ENCODE measurements around the gene COL9A3.

Gene COL9A3

DNA sequence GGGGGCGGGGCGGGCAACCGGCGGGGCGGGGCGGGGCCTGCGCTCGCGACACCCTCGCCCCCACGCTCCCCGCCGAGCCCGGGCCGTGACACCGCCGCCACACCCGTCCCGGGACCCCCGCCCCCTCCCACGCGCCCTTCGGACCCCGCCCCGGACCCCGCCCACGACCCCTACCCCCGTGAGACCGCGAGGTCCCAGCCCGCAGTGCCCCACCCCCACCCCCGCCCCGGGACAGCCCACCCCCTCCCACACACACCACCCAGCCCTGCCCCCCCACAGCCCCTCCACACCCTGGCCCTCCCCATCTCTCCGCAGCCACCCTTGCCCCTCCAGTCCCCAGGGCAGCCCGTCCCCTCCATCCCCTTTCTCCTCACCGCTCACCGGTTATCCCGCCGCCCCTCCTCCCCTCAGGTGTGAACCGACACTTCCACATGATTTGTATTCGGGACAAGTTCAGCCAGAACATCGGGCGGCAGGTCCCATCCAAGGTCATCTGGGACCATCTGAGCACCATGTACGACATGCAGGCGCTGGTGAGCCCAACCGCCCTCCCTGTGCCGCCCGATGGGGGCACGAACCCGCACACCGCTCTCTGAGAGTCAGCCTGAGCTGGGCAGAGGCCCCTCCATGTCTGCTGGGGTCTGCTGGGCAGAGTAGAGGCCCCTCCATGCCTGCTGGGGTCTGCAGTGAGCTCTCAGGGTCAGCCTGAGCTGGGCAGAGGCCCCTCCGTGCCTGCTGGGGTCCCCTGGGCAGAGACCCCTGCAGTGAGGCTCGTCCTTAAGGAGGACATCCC, 20.0 kb upstream of the COL9A3 start:
- no peak for DNase-seq (ENCODE audit: low read depth)

DNA sequence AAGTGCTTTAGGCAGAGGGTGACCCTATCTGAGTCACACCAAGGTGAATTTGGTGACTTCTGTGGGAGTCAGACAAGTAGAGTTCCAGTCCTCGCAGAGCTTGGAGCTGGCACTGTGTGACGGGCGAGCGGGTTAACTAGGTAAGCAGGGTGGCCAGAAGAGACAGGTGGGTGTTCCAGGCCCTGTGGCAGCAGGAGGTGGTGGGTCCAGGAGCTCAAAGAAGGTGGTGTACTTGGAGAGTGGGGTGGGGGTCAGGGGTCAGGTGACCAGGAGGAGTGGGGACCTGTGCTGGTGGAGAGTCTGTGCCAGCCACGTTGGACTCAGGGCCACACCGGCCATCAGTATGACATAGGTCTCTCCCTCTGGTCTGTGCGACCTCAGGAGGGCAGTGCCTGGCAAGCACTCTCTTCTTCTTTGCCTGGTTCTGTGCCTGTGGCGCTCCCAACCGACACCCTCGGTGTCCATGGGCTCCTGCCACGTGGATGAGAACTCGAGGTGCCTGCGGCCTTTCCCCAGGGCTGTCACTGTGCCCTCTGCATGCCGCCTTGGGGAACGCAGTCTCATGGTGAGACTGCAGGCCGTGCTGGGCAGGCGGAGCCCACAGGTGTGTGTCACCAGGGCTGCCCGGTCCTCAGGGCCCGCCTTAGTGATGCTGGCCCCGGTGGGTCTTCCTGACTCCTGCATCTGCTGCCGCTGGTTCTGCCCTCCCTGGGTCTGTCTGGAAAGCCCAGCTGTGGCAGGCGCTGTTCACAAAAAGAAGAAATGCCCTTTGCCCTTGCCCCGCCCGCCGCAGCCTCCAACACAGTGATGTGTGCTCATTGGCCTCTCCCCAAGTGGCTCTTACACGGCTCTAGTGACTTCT, 18.9 kb upstream of the COL9A3 start:
- no peak for DNase-seq (ENCODE audit: low read depth)

DNA sequence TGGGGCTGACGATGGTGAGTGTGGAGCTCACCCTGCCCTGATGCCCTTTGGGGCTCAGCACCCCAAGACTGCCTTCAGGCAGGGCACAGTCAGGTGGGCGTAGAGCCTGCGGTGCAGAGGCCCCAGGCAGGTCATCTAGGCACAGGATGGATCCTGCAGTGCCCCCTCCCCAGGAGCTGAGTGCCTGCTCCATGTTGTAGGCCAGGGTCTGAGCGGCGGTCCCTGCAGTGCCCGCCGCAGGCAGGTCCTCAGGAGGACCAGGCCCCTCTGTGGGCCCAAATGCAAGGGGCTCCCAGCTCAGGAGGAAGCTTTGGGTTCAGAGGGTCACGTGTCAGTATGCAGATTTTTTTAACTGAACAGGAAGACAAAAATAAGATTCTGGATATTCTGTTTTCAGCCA, 17.8 kb upstream of the COL9A3 start:
- no peak for DNase-seq (ENCODE audit: low read depth)

DNA sequence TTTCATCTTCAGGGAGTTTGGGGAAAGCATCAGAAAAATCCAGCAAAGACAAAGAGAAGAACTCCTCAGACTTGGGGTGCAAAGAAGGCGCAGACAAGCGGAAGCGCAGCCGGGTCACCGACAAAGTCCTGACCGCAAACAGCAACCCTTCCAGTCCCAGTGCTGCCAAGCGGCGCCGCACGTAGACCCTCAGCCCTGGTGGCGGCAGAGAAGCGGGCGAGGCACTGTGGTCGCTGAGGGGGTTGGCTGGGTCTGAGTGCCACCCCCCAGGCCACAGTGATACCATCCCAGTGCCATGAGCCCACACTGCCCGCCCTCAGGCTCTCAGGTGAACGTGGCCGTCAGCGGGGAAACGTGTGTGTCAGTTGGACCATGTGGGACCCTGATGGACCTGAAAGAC, 17.4 kb upstream of the COL9A3 start:
- no peak for DNase-seq (ENCODE audit: low read depth)

DNA sequence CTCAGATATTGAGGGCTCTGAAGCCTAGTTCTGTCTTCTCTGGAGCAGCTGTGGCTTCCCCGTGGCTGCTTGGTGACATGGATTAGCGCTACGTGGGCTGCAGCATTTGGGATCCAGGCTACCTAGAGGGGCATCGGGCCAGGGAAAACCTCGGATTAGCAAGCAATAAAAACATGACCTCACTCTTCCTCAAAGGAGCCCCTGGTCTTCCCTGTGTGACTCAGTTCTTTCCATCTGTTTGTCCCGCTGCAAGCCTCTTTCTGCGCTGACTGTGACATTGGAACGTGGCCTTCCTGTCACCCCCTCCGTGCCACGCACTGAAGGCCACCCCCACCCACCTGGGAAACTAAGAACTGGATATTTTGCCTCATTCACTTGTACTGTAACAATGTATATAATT, 17.0 kb upstream of the COL9A3 start:
- no peak for DNase-seq (ENCODE audit: low read depth)

DNA sequence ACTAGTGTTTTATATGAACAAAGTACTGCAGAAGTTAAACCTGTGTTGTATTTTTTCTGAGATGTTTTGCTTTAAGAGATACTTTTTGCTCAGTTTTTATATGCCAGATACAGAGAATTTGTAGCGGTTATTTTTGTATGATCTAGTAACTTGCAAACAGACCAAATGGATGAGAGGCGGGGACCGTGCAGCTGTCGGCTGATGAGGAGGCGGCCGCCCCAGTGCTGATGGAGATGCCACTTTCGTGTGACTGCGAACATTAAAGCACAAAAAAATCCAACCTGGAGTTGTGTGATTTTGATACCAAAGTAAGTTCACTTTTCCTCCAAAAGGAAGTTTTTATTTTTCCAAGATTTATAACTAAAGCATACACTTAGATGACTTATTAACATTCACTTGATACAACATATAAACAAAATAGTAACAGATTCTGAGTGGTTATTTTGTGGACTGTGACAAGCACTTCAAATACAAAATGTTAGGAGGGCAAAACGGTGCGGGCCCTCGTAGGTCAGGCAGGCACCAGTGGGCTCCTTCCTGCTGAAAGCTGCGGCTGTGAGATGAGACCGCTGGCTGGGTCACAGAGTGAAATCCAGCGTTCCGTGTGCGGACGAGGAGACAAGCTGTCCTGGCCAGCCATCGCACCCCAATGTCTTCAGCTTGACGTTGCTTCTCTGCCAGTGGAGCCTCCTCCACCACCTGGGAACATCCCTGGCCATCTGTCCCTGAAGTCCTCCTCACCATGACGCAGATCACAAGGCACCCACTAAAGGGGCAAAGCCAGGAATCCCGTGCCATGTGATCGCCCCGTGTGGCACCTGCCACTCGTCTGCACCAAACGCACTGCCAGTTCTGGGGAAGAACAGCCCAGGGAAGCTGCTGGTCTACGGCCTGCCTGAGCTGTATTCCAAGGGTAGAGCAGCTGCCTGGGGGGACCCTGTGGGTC, 16.3 kb upstream of the COL9A3 start:
- no peak for DNase-seq (ENCODE audit: low read depth)

DNA sequence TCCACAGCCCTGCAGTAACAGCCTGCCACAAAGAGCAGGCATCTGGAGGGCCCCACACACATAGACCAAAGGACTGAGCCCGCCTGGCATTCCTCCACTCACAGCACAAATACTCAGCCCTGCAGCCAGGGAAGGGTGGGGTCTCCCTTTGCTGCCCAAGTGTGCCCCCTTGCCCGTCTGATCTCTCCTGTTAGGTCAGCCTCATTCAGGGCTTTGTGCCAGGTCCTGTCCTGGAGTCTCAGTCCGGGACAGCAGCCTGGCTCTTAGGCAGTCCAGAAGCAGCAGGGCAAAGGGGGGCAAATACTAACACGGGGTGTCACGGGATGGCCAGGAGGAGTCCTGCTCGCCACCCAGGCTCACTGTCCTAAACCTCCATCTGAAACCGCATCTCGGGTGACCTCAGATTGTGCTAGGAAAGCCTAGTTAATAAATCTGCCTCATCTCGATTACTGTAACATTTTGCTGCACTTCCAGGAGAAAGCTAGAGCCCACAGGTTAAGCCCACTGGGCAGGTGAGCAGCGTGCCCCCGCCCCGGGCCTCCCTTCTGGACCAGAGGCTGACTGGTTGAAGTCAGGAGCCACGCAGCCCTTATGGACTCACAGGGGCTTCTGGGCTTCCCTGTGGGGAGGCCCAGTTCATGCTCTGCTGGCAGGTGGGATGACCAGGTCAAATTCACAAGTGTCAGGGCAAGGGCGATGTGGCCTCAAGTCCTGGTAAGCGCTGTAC, 15.4 kb upstream of the COL9A3 start:
- no peak for DNase-seq (ENCODE audit: low read depth)

DNA sequence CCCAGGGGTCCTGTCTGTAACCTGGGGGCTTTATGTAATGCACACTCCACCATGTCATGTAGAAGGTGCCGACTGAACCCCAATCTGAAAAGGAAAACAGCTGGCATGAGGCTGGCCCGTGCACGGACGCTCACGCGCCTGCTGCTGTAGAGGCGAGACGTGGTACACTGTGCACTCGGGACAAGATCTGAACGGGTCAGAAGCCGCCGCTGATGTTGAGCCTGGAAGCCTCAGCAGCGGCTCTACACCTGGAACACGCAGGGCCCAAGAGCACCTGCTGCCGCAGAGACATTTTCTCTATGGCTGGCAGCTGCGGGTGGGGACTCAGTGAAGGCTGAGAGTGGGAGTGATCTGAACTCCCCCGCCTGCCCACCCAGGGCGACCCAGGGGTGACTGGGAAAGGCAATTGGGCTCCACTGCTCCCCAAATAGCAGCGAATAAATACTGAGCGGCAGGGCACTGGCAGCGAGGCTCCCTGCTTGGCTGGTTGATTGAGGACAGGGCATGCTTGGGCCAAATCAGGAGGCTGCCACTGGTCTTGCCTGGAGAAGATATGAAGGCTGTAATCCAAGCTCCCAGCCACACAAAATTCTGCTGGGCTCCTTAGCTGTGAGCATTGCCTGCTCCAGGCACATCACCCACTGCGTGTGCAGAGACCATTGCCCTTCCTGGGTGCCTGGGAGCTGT, 14.7 kb upstream of the COL9A3 start:
- no peak for DNase-seq (ENCODE audit: low read depth)

DNA sequence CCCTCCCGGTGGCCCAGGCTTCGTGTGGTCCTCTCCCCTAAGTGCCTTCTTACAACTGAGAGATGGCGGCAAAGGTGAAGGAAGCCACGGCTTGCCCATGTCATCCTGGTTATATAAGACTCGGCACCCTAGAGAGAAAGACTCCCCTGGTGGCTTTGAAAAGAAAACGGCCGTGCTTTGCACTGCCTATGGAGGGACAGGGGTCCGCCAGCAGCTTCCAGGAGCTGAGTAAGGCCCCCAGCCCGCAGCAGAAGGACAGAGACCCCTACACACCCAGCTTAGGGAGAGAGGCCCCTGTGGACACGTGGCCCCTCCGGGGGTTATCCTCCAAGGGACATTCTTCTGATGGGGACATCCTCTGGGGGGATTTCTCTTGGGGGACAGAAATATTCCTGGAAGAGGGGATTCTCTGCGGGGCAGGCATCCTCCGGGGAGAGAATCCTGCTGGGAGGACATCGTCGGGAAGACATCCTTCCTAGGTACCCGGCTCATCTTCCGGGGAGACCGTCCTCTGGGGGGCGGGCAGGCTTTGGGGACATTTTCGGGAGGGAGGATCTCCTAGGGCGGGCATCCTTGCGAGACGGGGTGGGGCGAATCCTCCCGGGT, 12.7 kb upstream of the COL9A3 start:
- no peak for DNase-seq (ENCODE audit: low read depth)

DNA sequence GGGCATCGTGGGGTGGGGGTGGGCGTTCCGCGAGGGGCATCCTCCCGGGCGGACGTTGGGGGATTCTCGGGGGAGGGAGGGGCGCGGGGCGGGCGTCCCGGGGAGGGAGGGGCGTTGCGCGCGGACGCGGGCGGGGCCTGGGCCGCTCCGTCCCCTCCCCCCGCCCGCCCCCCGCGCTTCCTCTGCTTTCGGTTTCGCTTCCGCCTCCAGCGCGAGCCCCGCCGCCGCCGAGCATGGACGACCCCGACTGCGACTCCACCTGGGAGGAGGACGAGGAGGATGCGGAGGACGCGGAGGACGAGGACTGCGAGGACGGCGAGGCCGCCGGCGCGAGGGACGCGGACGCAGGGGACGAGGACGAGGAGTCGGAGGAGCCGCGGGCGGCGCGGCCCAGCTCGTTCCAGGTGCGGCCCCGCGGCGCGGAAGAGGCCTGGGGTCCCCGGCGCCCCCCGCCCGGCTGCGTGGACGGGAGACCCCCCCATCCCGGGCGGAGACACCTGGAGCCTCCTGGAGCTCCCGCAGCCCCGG, 12.2 kb upstream of the COL9A3 start, which contains the start of gene OGFR:
TSS of gene OGFR (plus strand) at position 209 of the 528 bp plus-strand sequence. CDS start at position 234, 25 bp downstream.
- peak; percentile 56 for DNase-seq (ENCODE audit: low read depth)

DNA sequence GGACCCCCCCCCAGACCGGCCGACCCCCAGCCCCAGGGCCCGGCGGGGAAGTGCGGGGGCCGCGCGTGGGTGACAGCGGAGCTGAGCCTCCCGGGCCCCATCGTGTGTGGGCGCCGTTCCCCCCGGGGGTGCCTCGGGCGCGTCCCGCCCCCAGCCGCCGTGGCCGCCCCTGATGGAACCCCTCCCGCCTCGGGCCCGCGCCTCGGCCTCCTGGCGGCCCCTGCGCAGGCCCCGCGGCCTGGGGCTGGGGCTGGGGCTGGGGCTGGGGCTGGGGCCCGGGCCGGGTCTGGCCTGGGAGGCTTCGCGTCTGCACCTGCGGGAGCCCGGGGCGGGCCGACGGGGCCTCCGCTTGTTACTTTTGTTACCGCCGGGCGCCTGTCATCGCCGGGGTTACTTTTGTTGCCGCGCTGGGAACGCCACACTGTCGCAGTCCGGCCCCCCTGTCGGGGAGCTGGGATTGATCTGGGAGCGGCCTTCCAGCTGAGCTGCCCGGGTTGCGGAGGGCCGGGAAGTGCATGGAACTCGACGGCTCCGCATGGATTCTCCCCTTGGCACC, 11.6 kb upstream of the COL9A3 start:
- DNase-seq (ENCODE audit: low read depth), result no peak

DNA sequence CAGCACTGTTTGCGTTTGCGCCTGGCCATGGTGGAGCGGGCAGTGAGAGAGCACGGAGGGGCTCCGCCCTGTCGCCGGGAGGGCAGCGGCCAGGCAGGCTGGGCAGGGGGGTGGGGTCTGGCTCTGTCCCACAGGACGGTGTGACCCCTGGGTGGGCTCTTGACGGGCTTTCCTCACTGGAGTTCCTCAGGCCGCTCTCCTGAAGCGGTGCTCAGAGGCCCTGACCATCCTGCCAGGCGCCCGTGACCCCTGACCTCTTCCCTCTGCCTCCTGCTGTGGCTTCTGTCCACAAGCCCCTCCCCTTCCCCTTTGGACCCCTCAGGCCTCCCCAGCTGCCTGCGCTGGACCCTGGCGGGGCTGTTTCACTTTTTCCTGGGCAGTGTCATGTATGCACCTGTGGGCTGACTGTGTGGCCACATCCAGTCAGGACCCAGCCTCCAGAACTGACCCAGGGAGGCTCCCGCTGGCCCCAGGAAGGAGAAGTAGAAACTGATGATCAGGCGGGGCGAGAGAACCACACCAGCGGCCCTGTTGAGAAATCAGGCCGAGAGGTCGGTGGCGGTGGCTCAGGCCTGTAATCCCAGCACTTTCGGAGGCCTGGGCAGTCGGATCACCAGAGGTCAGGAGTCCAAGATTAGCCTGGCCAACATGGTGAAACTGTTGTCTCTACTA, 11.0 kb upstream of the COL9A3 start:
- DNase-seq (ENCODE audit: low read depth), result no peak

DNA sequence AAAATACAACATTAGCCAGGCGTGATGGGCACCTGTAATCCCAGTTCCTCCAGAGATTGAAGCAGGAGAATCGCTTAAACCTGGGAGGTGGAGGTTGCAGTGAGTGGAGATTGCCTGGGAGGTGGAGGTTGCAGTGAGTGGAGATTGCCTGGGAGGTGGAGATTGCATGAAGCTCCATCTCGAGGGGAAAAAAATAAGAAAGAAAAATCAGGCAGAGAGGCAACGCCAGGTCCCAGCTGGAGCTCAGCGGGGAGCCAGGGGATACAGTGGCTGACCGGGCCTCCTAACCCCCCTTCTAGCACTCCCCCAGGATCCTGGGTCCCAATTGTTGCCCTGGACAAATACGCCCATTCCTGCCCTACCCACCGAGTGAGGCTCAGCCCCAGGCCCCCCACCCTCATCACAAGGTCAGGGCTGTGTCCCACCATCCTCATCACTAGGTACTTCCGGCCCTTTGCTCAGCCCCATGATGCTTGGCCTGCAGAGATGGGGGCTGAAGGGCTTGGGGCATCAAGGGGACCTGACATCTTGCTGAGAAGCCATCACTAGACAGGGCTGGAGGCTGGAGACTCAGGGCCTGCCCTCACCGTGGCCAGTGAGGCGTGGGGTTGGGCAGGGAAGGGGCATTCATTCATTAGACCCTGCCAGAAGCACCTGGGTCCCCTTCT, 10.3 kb upstream of the COL9A3 start:
- no peak for DNase-seq (ENCODE audit: low read depth)

DNA sequence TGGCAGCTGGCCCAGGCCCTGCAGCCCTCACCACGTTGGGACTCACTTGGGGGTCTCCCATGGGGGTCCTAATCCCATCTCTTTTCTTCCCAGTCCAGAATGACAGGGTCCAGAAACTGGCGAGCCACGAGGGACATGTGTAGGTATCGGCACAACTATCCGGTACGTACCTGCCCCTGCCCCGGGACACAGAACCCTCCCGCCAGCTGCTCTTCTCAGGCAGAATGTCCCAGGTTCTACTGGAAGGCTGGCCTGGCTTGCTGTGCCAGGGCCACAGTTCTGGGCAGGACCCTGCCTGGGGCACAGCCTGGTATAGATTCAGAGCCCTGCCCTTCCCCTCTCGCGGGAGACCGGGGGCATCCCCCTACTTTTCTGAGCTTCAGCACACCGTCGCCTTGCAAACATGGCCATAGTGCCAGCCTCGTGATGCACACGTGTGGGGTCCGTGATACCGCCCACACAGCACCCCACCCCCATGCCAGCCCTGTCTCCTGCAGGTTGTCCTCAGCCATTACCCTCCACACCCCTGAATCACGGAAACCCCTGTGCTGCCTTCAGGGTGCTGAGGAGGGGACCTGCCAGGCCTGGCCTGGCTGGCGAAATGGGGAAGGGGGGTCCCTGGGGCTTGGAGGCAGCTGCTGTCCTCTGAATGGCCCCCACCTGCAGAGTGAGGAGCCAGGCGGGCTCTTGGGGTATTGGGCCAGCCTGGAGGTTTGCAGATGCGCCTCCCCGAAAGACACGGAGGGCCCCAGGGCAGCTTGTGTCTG, 9.2 kb upstream of the COL9A3 start:
- no peak for DNase-seq (ENCODE audit: low read depth)

DNA sequence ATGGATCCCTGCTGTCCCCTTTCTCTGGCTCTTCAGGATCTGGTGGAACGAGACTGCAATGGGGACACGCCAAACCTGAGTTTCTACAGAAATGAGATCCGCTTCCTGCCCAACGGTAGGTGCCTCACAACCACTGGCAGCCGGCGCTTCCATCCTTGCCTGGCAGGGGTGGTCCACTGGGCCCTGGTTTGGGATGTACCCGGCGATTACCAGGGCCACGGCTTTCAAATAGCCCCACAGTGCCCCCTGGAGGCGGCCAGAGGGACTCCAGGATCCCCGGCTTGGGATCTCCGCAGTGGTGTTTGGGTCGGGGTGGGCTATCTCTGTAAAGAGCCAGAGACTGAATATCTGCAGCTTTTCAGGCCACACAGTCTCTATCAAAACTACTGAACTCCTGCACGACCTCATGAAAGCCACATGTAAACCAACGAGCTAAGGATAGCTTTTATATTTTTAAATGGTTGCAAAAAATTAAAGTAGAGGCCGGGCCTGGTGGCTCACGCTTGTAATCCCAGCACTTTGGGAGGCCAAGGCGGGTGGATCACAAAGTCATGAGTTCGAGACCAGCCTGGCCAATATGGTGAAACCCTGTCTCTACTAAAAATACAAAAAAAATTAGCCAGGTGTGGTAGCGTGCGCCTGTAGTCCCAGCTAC, 8.5 kb upstream of the COL9A3 start:
- peak; percentile 62 for DNase-seq (ENCODE audit: low read depth)

DNA sequence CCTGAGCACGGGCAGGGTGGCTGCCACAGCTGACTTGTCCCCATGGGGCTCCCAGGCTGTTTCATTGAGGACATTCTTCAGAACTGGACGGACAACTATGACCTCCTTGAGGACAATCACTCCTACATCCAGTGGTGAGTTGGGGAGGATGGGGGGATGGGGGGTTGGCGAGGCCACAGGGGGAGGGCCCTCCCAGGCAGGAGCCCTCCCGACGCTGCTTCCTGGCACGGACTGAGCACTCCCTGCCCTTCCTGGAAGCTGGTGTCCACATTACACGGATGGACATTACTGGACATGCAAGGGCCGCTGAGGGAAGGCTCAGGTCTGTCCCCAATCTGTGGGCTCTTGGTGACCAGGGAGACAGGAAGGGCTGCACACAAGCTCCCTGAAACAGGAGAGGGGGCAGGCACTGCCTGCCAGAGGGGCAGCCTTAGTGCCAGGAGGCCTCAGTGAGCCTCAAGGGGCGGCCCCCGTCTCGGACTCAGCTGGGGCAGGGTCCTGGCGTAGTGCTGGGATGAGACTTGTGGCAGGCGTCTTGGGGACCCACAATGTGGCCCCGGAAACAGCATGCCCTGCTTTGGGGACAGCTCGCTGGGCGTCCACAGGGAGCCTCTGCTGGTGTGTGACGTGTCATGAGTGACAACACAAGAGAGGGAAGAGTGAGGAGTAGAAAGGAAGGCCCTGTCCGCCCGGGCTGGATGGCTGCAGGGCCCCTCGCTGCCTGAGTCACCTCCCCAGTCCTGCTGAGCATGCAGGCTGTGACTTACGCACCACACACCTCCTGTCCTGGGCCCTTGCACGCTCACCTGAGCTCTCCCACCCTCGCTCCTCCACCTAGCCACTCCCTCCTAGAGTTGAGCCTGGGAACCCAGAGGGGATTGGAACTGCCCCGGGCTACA, 7.1 kb upstream of the COL9A3 start:
- no peak for DNase-seq (ENCODE audit: low read depth)

All from activated T-cell treated with anti-CD3 and anti-CD28 coated beads for 24 hours (primary cell).